RWPE1 (cell line): ENCODE results near the gene STARD13.

Experiments used
- CTCF ChIA-PET: fragments of 350-600 bp; sonication (Branson Sonifier 250); formaldehyde crosslinking; extraction: SDS; loops from one replicate; lab custom pipeline; 2021; lab: Yijun Ruan, JAX
- POLR2A ChIA-PET: fragments of 400-600 bp; formaldehyde crosslinking; extraction: SDS; loops from one replicate; lab custom pipeline; 2020; ENCODE audit warnings: antibody characterized with exemption; ENCODE audit not compliant: low non-redundant PET; lab: Yijun Ruan, JAX
- DNase-seq: peaks from one replicate; pipeline ENCODE4 v3.0.0; 2012; ENCODE audit warnings: low spot score
- H3K27ac ChIP-seq: fragments of 450-650 bp; 2 replicates; pipeline ENCODE4 v1.5.1; 2017
- TF ChIP-seq, protein P1 (sequence below): fragments of 450-650 bp; conservative IDR thresholded peaks from 2 replicates; pipeline ENCODE4 v1.5.1; 2017; ENCODE audit warnings: low read depth, mild to moderate bottlenecking

The STARD13 gene

DNA sequence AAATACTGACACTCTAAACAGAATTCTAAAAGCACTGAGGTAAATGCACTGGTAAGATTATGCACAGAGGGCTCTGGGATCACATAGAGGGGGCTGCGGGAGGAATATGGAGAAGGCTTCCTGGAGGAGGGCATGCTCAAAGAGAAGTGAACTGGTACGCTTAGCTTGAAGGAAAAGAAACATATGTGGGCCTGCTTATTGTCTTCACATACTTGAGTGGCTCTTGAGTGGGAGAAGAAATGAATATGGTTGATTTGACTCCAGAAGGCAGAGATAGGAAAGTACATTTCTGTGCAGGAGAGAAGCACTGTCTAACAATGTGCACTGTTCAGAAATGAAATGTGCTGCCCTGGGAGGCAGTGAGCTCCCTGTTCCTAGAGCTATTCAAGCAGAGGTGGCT is 178.2 kb downstream of the STARD13 start:
- POLR2A ChIA-PET: no interaction called here
- DNase-seq: no peak
- CTCF ChIA-PET: interaction anchor here (0.6 kb wide), 2 partner anchors 11 to 602 kb away, joined by 3 read pairs; no protein-coding TSS in a partner anchor
- no peak overlapping the region for H3K27ac ChIP-seq
- TF ChIP-seq, protein P1, sequence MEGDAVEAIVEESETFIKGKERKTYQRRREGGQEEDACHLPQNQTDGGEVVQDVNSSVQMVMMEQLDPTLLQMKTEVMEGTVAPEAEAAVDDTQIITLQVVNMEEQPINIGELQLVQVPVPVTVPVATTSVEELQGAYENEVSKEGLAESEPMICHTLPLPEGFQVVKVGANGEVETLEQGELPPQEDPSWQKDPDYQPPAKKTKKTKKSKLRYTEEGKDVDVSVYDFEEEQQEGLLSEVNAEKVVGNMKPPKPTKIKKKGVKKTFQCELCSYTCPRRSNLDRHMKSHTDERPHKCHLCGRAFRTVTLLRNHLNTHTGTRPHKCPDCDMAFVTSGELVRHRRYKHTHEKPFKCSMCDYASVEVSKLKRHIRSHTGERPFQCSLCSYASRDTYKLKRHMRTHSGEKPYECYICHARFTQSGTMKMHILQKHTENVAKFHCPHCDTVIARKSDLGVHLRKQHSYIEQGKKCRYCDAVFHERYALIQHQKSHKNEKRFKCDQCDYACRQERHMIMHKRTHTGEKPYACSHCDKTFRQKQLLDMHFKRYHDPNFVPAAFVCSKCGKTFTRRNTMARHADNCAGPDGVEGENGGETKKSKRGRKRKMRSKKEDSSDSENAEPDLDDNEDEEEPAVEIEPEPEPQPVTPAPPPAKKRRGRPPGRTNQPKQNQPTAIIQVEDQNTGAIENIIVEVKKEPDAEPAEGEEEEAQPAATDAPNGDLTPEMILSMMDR: no peak

GRCh38 chr13:33106656-33107360 is 178.7 kb downstream of the STARD13 start:
- no peak for DNase-seq
- POLR2A ChIA-PET: no interaction called here

DNA sequence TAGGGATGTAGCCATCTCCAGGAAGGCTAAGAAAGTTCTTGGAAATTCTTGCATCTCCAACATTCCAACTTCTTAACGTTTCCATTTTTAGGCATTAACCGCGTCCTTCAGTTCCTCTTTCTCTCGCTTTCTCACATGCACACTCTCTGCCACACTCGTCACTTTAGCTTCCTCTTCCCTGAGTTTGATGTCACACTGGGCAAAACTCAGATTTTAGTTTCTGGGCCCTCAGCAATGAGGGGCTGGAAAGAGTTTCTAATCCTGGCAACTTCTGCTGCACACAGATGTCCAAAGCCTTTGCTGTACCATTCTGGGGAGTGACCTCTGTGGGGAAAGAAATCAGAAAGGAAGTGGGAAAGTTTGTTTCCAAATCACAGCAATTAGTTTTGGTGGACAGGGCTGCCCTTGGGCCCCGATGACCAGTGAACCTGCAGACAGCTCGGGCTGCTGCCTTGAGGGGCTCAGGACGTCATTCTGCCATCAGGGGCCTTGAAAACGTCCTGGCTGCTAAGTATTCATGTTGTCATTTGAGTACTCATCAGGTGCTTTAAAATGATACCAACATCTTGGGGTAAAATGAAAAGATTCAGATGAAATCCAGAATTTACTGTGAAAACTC is 180.1 kb downstream of the STARD13 start:
- DNase-seq: no peak
- ChIA-PET POLR2A (no interaction called here), CTCF (no interaction called here)
- H3K27ac ChIP-seq: no peak overlapping the region
- TF ChIP-seq, protein P1: no peak

More at GRCh38 chr13:33106656-33107360, 178.7 kb downstream of the STARD13 start:
- TF ChIP-seq, protein P1: no peak
- CTCF ChIA-PET: interaction anchor here (0.6 kb wide), 2 partner anchors 10 to 602 kb away, joined by 3 read pairs; no protein-coding TSS in a partner anchor
- no peak overlapping the region for H3K27ac ChIP-seq

- CTCF ChIA-PET: interaction anchor here (0.6 kb wide), 1 partner anchor 125 kb away, joined by 3 read pairs; no protein-coding TSS in a partner anchor
- TF ChIP-seq, protein P1: no peak
- no peak for DNase-seq
These were observed 182.1 kb downstream of the STARD13 start for GRCh38 chr13:33103457-33103856.

DNA sequence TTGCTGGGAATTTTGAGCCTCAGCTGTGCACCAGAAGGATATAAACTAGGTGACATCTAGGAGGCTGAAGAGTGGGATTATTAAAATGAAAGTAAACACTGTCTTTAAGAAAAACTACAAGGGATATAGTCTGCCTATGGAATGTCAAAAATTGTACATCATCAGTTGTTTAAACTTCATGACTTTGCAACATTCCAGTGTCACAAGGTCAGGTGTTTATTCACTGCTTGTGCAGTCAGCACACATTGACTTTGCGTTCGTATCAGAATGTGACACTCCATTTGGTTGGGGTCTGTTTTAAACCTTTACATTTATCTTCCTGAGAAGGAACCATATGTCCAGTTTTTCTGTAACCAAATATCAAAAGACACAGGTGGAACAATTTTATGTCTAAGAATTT is 183.7 kb downstream of the STARD13 start:
- TF ChIP-seq, protein P1: no peak
- CTCF ChIA-PET: no interaction called here
- DNase-seq: no peak
- H3K27ac ChIP-seq: no peak overlapping the region
- POLR2A ChIA-PET: no interaction called here

More at GRCh38 chr13:33103457-33103856, 182.1 kb downstream of the STARD13 start:
- H3K27ac ChIP-seq: no peak overlapping the region
- POLR2A ChIA-PET: no interaction called here

DNA sequence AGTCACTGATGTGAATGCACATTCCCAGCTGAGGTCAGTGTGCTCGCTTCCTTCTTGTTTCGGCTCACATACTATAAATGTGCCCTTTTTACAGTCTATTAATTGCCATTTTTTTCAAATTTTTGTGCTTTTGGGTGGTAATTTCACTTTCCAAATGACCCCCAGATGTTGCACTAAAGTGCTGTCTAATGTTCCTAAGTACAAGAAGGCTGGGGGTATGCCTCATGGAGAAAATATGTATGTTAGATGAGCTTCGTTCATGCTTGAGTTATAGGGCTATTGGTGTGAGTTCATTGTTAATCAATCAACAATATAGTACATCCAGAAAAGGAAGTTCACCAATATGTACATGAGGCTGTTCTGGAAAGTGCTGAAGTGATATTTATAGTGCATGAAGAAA is 184.7 kb downstream of the STARD13 start:
- no peak overlapping the region for H3K27ac ChIP-seq
- TF ChIP-seq, protein P1: no peak
- DNase-seq: no peak
- POLR2A ChIA-PET: no interaction called here
- CTCF ChIA-PET: no interaction called here
